GM18505 (cell line): ENCODE measurements around the gene WWP2.
"Not testable (repeated sequence)": the region's sequence is repeated elsewhere in the genome, so short reads cannot be mapped to it uniquely, and the experiment has no call there.

ENCODE experiments used
- ATAC-seq: cut with Tn5 transposase; IDR thresholded peaks from one replicate; pipeline ENCODE4 v1.9.1; 2021; ENCODE audit not compliant: unreplicated experiment

Gene WWP2

GRCh38 chr16:69964960-69965660 is 203.0 kb downstream of the WWP2 start:
- ATAC-seq: not testable (repeated sequence)

- ATAC-seq: not testable (repeated sequence)
Measured at GRCh38 chr16:69965661-69966054, 203.5 kb downstream of the WWP2 start.

- ATAC-seq: not testable (repeated sequence)
Measured at GRCh38 chr16:69967688-69968087, 205.6 kb downstream of the WWP2 start.

GRCh38 chr16:69968125-69968524 is 206.0 kb downstream of the WWP2 start:
- ATAC-seq: not testable (repeated sequence)

GRCh38 chr16:69969657-69970056 is 207.5 kb downstream of the WWP2 start:
- not testable (repeated sequence) for ATAC-seq

- ATAC-seq: not testable (repeated sequence)
Measured at GRCh38 chr16:69972120-69972519, 210.0 kb downstream of the WWP2 start.

- ATAC-seq: not testable (repeated sequence)
Measured at GRCh38 chr16:69972935-69973334, 210.8 kb downstream of the WWP2 start.

- ATAC-seq: not testable (repeated sequence)
Measured at GRCh38 chr16:69985196-69985595, 223.1 kb downstream of the WWP2 start.
